ENCODE measurements around the gene PRSS36.
A peak's percentile ranks its signal among the peaks of the same experiment; 100 is the strongest.

The PRSS36 gene

GRCh38 chr16:31099860-31100638 lies 49.8 kb downstream of the PRSS36 start:
- no peak for DNase-seq (ENCODE audit: low spot score)

GRCh38 chr16:31094424-31095120 lies 55.3 kb downstream of the PRSS36 start, which contains the start of gene VKORC1:
TSS of gene VKORC1 (minus strand) at chr16:31094797. CDS start at chr16:31094729, 68 bp downstream.
- DNase-seq (ENCODE audit: low spot score) = peak; percentile 95

GRCh38 chr16:31094088-31094423 lies 55.8 kb downstream of the PRSS36 start:
- DNase-seq (ENCODE audit: low spot score) = no peak

GRCh38 chr16:31093132-31093703 lies 56.6 kb downstream of the PRSS36 start:
- DNase-seq (ENCODE audit: low spot score) = peak; percentile 82

GRCh38 chr16:31092330-31092729 lies 57.5 kb downstream of the PRSS36 start:
- no peak for DNase-seq (ENCODE audit: low spot score)

- no peak for DNase-seq (ENCODE audit: low spot score)
These were observed 59.3 kb downstream of the PRSS36 start for GRCh38 chr16:31090540-31090939.

- no peak for DNase-seq (ENCODE audit: low spot score)
These were observed 60.7 kb downstream of the PRSS36 start for GRCh38 chr16:31089199-31089598.

All from HuH-7 (cell line).